Body of pancreas (tissue), 4 donors: Measurements from ENCODE around the gene BRD1.

Source experiments
- CTCF ChIP-seq, 7 experiments: fragments of 450-650 bp in 4 of 7; fragments of 200-600 bp in 3 of 7; sonication (generic) in 3 of 7; IDR thresholded peaks; one replicate each; pipeline ENCODE4 v1.5.1; 2016 to 2019; ENCODE audit warnings: antibody characterized with exemption in 7 of 7
- POLR2A ChIP-seq, 3 donors: fragments of 450-650 bp; IDR thresholded peaks; one replicate each; pipeline ENCODE4 v1.6.1; 2016; ENCODE audit warnings: antibody characterized with exemption in 3 of 3, mild to moderate bottlenecking in 2 of 3

GRCh38 chr22:49767355-49768062, 60.2 kb downstream of the BRD1 start:
- TF ChIP-seq POLR2A (IDR thresholded peaks at IDR 0.05) (no peak), CTCF (IDR thresholded peaks at IDR 0.05) (peak in 6 of 7 experiments; percentile 31 to 75 (median 50))
